Measurements from ENCODE around the gene BBX.

The BBX gene

GRCh38 chr3:107727102-107727501, 204.3 kb downstream of the BBX start (continued):
- TF ChIP-seq CSDC2 (CRISPR knock-in tag; IDR thresholded peaks at IDR 0.05), result no peak
- no peak for TF ChIP-seq OSR1 (CRISPR knock-in tag; IDR thresholded peaks at IDR 0.05)

- ATAC-seq, result no peak
Measured at GRCh38 chr3:107729686-107730085, 206.9 kb downstream of the BBX start.

GRCh38 chr3:107734317-107734716, 211.6 kb downstream of the BBX start:
- no peak for ATAC-seq
- TF ChIP-seq CSRNP3 (CRISPR knock-in tag; IDR thresholded peaks at IDR 0.05) (no peak), TSHZ2 (CRISPR knock-in tag; IDR thresholded peaks at IDR 0.05) (no peak), ZNF8 (CRISPR knock-in tag; IDR thresholded peaks at IDR 0.05) (no peak), ARNTL (CRISPR knock-in tag; IDR thresholded peaks at IDR 0.05; ENCODE audit: borderline replicate concordance, low read depth) (no peak), ZNF70 (CRISPR knock-in tag; IDR thresholded peaks at IDR 0.05) (no peak), BACH2 (CRISPR knock-in tag; IDR thresholded peaks at IDR 0.05; ENCODE audit: borderline replicate concordance) (no peak), POU6F1 (CRISPR knock-in tag; IDR thresholded peaks at IDR 0.05; ENCODE audit: borderline replicate concordance, low read depth) (no peak)

More at GRCh38 chr3:107729686-107730085, 206.9 kb downstream of the BBX start:
- TF ChIP-seq ISL1 (CRISPR knock-in tag; IDR thresholded peaks at IDR 0.05), result no peak
- TF ChIP-seq ZC3H10 (CRISPR knock-in tag; IDR thresholded peaks at IDR 0.05), result no peak
- no peak for TF ChIP-seq RARB (CRISPR knock-in tag; IDR thresholded peaks at IDR 0.05)
- TF ChIP-seq ARNTL (CRISPR knock-in tag; IDR thresholded peaks at IDR 0.05; ENCODE audit: borderline replicate concordance, low read depth), result no peak
- no peak for TF ChIP-seq CSRNP3 (CRISPR knock-in tag; IDR thresholded peaks at IDR 0.05)
- no peak for TF ChIP-seq ZFP30 (CRISPR knock-in tag; IDR thresholded peaks at IDR 0.05)
- no peak for TF ChIP-seq CSDC2 (CRISPR knock-in tag; IDR thresholded peaks at IDR 0.05)
- TF ChIP-seq POU6F1 (CRISPR knock-in tag; IDR thresholded peaks at IDR 0.05; ENCODE audit: borderline replicate concordance, low read depth), result no peak
- TF ChIP-seq ESRRG (CRISPR knock-in tag; IDR thresholded peaks at IDR 0.05), result no peak
- no peak for TF ChIP-seq TOX (CRISPR knock-in tag; IDR thresholded peaks at IDR 0.05; ENCODE audit: borderline replicate concordance)
- TF ChIP-seq ZNF70 (CRISPR knock-in tag; IDR thresholded peaks at IDR 0.05), result no peak
- no peak for TF ChIP-seq OSR1 (CRISPR knock-in tag; IDR thresholded peaks at IDR 0.05)
- no peak for TF ChIP-seq PPARA (CRISPR knock-in tag; IDR thresholded peaks at IDR 0.05; ENCODE audit: borderline replicate concordance)

- ATAC-seq, result no peak
- TF ChIP-seq CSDC2 (CRISPR knock-in tag; IDR thresholded peaks at IDR 0.05) (no peak), ZFP3 (CRISPR knock-in tag; IDR thresholded peaks at IDR 0.05) (no peak), ZNF8 (CRISPR knock-in tag; IDR thresholded peaks at IDR 0.05) (no peak), GLIS3 (CRISPR knock-in tag; IDR thresholded peaks at IDR 0.05) (no peak), ISL1 (CRISPR knock-in tag; IDR thresholded peaks at IDR 0.05) (no peak), CREB5 (CRISPR knock-in tag; IDR thresholded peaks at IDR 0.05; ENCODE audit: low read depth) (no peak), ZNF70 (CRISPR knock-in tag; IDR thresholded peaks at IDR 0.05) (no peak), ZFP30 (CRISPR knock-in tag; IDR thresholded peaks at IDR 0.05) (no peak), PATZ1 (CRISPR knock-in tag; IDR thresholded peaks at IDR 0.05; ENCODE audit: borderline replicate concordance) (no peak), BACH2 (CRISPR knock-in tag; IDR thresholded peaks at IDR 0.05; ENCODE audit: borderline replicate concordance) (no peak), CSRNP3 (CRISPR knock-in tag; IDR thresholded peaks at IDR 0.05) (no peak), TCF4 (CRISPR knock-in tag; IDR thresholded peaks at IDR 0.05; ENCODE audit: borderline replicate concordance) (no peak), ESRRG (CRISPR knock-in tag; IDR thresholded peaks at IDR 0.05) (no peak)
Measured at GRCh38 chr3:107737914-107738313, 215.2 kb downstream of the BBX start.

Measured in SK-N-SH treated with all-trans-retinoic acid at 6 μM for 48 hours (cell line).